Hindlimb muscle (tissue), 1 donor: ENCODE data around the gene COL18A1. TPM values are rescaled to one million over a fixed set of nuclear protein-coding genes. Genes with fewer than 3 reads are reported as not detected.
A peak's percentile ranks its signal among the peaks of the same experiment; 100 is the strongest.
"Not testable (repeated sequence)": the region's sequence is repeated elsewhere in the genome, so short reads cannot be mapped to it uniquely, and the experiment has no call there.

Source experiments
- DNase-seq: peaks from one replicate; pipeline ENCODE4 v3.0.0-alpha.2; 2013
- polyA plus RNA-seq: library from polyadenylated mRNA; unstranded; fragments of 120-200 nt; gene quantifications from one replicate; pipeline ENCODE4 v1.2.1, GENCODE V29; 2013; ENCODE audit not compliant: insufficient read length

Gene COL18A1
- polyA plus RNA-seq, 1 donor: 89.1 TPM

DNA sequence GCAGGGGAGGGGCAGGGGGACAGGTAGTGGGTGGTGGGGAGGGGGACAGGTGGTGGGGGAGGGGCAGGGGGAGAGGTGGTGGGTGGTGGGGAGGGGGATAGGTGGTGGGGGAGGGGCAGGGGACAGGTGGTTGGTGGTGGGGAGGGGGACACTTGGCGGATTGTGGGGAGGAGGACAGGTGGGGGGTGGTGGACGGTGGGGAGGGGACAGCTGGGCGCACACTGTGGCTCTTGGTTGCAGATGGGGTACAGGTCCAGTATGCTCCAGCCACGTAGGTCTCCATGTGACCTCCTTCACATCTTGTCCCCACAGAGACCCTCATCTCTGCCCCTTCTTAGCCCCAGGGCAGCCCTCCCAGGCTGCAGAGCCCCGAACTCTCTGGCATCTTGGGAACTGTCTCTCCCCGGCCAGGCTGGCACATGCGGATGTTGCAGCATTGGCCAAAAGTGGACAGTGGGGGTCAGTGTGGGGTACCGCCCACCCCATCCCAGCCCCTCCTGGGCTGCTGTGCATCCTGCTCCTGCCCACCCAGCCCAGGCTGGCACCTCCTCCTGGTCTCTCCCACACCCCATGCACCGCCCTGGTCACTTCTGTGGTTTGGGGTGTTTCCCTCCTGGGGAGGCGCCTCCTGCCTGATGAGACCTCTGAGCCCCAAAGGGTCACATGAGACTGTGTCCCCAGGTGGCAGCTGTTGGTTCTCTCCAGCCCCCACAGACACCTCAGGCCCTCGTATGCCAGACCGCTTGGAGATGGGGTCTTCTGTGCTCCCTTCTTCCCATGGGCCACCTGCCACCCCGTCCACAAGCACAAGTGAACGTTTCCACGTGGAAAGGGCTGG, 144.9 kb downstream of the COL18A1 start:
- no peak for DNase-seq

- no peak for DNase-seq
Measured at GRCh38 chr21:45550522-45551210, 145.7 kb downstream of the COL18A1 start.

DNA sequence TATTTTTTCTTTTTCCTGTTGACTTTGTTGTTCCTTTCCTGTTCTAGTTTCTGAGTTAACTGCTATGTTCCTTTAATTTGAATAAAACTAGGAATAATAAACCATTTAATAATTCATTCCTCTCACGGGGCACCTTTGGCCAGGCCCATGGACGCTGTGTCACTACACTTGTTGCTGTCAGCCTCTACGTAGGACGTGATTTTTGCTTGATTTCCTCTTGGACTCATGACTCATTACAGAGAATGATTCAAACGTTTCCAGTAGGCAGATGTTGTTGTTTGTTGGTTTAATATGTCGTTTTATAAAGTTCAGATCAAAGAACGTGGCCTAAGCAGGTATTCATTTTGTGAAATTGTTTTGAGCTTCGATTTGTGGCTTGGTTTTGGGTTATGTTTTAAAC, 146.4 kb downstream of the COL18A1 start:
- DNase-seq: no peak

GRCh38 chr21:45551783-45552695, 147.1 kb downstream of the COL18A1 start:
- no peak for DNase-seq

DNA sequence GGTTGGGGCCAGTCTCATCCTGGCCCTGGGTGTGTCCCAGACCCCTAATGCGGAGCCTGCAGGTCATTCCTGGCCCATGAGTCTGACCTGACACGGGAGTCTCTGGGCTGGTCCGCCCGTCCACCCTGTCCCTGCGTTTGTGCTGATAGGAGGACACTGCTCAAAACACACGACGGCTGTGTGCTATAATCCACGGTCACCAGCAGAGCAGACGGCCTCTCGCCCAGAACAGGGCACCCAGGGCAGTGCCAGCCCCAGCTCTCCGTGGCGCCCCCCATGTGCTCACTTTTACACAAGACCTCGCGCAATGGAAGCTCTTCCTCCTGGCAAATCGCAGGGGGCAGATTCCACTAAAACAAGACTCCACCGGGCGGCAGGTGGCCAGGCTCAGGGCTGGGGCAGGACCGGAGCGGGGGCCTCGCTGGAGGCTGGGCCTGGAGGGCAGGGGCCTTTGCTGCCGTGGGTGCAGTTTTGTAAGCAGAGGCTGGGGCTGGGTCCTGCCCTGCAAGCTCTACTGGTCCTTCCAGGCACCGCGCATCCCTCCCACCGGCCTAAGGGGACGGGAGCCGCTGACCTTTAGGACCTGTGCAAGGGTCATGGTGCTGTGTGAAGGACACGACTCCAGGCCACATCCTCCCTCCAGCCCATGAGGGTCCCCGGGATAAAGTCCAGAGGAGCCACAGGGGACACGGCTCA, 147.9 kb downstream of the COL18A1 start:
- no peak for DNase-seq

- DNase-seq: peak; percentile 88
Measured at GRCh38 chr21:45554477-45555175, 149.7 kb downstream of the COL18A1 start.

GRCh38 chr21:45555251-45555556, 150.2 kb downstream of the COL18A1 start:
- no peak for DNase-seq

DNA sequence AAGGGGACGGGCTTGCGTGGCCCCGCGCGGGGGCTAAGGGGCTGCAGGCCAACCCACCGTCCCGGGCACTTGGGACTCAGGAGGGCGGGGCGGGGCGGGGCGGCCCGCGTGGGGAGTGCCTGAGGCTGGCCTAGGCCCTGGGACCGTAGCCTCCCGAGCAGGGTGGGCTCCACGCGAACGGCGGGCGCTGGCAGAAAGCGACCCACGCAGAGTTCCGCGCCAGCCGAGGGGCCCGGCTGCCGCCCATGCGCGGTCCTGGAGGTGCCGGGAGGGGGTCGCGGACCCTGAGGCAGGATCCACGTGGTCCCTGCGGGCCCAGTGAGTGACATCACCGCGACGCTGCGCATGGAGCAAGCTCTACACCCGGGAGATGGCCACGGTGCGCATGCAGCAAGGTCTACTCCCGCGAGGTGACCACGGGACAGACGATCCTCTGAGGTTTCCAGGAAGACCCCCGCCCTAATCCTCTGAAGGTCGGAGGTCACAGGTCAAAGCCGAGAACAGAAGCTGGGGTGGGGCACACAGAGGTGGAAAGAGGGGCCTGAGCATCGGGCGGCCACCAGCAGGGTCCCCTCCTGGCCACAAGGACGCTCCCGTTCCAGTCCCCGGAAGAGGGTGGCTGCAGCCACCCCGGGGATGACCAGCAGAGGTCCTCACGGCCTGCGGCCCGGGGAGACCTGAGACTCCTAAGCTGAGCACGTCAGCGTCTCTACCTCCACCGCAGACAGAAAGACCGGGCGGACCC, 150.8 kb downstream of the COL18A1 start:
- DNase-seq: peak; percentile 69

GRCh38 chr21:45556302-45556644, 151.3 kb downstream of the COL18A1 start:
- no peak for DNase-seq

DNA sequence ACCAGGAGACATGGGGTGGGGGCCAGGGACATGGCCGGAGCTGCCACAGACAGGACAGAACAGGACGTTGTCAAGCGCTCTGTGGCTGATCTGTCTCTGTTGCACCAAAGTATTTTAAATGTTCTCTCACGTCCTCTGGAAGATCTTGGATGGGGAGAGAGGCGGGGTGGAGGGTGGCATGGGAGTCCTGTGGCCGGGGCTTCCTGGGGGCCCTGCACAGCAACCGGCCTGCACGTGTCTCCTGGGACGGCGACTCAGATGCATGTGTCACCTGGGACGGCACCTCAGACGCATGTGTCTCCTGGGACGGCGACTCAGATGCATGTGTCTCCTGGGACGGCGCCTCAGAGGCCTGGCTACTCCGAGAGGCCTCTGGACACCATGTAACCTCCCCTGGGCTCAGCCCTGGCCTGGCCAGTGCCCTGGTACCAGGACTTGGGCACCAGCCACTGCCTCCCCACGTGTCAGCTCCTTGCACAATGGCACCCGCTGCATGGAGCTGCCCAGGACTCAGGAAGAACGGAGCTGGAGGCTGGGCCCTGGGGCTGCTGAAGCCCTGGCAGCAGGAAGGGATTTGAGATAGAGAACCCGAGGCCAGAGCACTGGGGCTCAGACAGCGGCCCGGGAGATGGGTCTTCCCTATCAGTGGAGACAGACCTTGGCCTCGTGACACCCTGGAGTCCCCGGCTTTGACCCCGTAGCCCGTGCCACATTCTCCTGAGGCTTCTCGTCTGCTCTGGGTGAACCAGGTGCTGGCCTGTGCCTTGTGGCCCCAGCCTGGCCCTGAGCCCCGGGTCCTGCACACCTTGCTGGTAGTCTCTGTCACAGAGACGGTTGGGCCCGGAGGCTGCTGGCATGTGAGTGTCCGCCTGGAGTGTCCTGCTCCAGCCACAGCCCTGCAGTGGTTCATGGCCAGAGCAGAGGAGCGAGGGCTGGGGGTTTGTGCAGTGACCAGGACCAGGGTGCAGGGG, 152.0 kb downstream of the COL18A1 start:
- no peak for DNase-seq

GRCh38 chr21:45557616-45558043, 152.7 kb downstream of the COL18A1 start:
- DNase-seq: no peak

DNA sequence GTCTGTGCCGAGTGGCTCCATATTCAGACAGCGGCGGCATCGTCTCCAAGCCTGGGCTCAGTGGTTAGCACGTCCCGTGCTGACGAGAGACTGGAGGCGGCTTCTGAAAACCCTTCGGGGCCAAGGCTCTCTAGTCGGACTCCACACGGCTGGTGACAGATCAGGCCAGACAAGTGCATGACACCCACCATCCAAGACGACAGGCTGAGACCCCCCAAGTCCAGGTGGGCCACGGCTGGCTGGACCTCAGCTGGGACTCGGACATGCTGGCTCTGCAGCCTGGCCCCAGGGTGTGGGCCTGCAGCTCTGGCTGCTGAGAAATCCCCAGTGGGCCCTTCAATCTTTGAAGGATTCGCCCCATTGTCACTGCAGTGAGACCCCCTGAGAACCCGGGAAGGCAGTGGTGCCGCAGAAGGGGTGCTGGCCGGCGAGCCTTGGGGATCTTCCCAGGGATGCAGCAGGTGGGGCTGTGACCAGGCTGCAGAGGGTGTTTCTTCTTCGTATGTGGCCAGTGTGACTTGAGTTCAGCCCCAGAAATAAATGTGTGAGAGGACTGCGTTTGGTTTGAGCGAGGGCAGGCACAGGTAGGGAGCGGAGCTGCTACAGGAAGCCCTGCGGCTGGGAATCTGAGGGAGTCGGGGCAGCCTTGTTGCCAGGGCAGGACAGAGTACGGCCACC, 153.2 kb downstream of the COL18A1 start:
- no peak for DNase-seq

DNA sequence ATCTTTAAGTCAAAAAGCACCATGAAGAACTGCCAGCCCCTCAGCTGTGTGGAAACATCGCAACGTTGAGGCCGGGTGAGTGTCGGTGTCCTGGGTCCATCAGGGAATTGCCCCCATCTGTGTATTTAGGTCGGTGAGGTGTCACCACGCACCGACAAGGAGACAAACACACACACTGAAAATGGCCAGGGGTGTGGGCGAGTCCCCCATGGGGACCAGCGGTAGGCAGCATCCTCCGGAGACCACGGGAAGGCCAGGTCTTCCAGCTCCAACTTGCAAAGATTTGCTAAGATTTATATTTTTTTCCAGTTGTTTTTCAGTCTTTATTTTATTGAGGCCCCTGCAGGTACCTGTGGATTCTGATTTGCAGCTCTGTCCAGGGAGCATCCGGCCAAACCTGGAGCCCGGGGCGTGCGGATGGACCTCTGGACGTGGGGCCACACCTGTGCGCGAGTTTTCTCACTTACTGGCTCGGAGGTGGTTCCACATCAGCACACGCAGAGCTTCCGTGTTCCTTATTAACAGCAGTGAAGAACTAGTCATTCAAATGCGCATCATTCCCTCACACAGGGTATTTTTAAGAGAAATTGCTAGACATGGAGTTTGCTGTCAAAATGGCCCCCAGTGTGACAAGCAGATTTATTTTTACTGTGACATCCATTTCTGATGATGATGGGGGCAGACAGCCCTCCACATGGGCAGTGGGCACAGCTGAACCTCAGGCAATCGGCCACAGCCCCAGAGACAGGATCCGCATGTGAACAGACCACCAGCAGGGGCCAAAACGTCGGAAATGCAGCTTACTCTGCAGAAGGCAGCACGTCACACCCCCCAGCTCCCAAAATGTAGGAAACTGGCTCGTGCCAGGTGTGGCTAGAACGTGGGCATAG, 154.5 kb downstream of the COL18A1 start:
- no peak for DNase-seq

GRCh38 chr21:45560106-45561021, 155.4 kb downstream of the COL18A1 start:
- no peak for DNase-seq

- DNase-seq: not testable (repeated sequence)
Measured at GRCh38 chr21:45561241-45561640, 156.3 kb downstream of the COL18A1 start.

DNA sequence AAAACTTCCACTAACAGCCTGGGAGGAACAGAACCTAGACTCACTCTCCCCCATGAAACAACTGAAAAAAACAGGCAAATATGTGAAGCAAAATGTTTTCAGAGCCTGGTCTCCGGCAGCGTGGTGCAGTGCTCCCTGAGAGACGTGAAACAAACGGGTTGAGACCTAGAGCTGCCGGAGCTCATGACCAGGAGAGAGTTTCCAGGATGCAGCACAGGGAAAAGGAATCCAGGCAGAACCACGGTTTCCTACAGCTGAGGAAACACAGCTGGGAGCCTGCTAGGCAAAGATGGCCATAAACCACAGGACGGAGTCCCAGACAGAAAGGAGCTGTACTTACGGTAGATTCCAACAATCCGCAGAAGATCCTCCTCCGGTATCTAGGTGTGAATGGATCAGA, 157.4 kb downstream of the COL18A1 start:
- no peak for DNase-seq

- DNase-seq: no peak
Measured at GRCh38 chr21:45562965-45563364, 158.0 kb downstream of the COL18A1 start.
